ENCODE data around the gene PLSCR4. TPM values are rescaled to one million over a fixed set of nuclear protein-coding genes. Genes with fewer than 3 reads are reported as not detected.
A peak's percentile ranks its signal among the peaks of the same experiment; 100 is the strongest.

Gene PLSCR4
- total and polyA plus RNA-seq, 4 donors, result 10.8 to 95.2 (median 20.8) TPM

DNA sequence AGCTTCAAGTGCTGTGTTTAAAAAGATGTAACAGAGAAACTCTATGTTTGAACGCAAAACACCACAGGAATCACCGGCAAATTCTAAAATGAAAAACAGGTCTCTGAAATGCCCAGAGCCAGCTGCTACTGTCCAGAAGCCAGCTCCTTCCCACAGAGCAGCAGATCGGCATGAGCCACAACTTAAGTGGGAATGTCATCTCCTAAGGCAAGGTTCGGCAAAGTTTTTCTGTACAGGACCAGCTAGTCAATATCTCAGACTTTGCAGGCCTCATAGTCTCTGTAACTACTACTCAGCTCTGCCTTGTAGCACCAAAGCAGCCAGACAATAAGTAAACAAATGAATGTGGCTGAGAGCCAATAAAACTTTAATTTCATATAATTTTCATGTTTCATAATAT is 94.8 kb downstream of the PLSCR4 start:
- TF ChIP-seq, protein P1, sequence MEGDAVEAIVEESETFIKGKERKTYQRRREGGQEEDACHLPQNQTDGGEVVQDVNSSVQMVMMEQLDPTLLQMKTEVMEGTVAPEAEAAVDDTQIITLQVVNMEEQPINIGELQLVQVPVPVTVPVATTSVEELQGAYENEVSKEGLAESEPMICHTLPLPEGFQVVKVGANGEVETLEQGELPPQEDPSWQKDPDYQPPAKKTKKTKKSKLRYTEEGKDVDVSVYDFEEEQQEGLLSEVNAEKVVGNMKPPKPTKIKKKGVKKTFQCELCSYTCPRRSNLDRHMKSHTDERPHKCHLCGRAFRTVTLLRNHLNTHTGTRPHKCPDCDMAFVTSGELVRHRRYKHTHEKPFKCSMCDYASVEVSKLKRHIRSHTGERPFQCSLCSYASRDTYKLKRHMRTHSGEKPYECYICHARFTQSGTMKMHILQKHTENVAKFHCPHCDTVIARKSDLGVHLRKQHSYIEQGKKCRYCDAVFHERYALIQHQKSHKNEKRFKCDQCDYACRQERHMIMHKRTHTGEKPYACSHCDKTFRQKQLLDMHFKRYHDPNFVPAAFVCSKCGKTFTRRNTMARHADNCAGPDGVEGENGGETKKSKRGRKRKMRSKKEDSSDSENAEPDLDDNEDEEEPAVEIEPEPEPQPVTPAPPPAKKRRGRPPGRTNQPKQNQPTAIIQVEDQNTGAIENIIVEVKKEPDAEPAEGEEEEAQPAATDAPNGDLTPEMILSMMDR (IDR thresholded peaks at IDR 0.05; ENCODE audit: control extremely low read depth, extremely low read depth), result no peak
- no peak overlapping the region for H3K9ac ChIP-seq (ENCODE audit: insufficient read depth in 1 of 2, low read length in 2 of 2)
- H3K36me3 ChIP-seq (ENCODE audit: control insufficient read depth in 4 of 4, insufficient read depth in 4 of 4, low read length in 4 of 4), result peaks cover 0 to under 1% (median 0%) of the 10 kb centered on the region in 4 donors
- H3K27me3 ChIP-seq (ENCODE audit: control insufficient read depth in 3 of 3, insufficient read depth in 3 of 3, low read length in 2 of 3), result no peaks in the 10 kb centered on the region
- 56 to 80% methylated on average over 4 of the region's 4 CpGs for WGBS, 2 donors
- DNase-seq (peak in 1 of 3 donors; percentile 50), ATAC-seq (ENCODE audit: insufficient read depth, low FRiP score) (no peak)
- peaks cover 1 to 41% (median 14%) of the 10 kb centered on the region in 5 donors for H3K4me1 ChIP-seq (ENCODE audit: control insufficient read depth in 5 of 5, insufficient read depth in 5 of 5, low read length in 5 of 5)
- no peak overlapping the region for H3K4me3 ChIP-seq
- H3K27ac ChIP-seq (ENCODE audit: low read depth in 1 of 2, low read length in 1 of 2), result peak overlapping the region; percentile 75 to 82
- H3K9me3 ChIP-seq (ENCODE audit: control insufficient read depth in 4 of 4, insufficient read depth in 3 of 4, low read length in 3 of 4), result no peaks in the 10 kb centered on the region

DNA sequence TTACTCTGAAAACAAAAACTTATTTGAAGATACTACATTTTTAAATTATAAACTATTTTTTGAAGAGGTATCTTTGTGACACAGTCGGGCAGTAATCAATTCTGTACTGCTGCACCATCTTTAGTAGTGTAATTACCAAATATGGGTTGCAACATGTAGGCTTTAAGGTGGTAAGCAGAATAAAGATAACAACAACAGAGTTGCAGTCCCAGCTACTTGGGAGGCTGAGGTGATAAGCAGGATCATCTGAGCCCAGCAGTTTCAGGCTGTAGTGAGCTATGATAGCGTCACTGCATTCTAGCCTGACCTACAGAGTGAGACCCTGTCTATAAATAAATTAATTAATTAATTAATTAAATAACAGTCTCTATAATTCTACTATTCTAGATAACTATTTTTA is 95.9 kb downstream of the PLSCR4 start:
- Histone ChIP-seq H3K4me1 (ENCODE audit: control insufficient read depth in 5 of 5, insufficient read depth in 5 of 5, low read length in 5 of 5) (peaks cover 1 to 40% (median 14%) of the 10 kb centered on the region in 5 donors), H3K9me3 (ENCODE audit: control insufficient read depth in 4 of 4, insufficient read depth in 3 of 4, low read length in 3 of 4) (no peaks in the 10 kb centered on the region), H3K9ac (ENCODE audit: insufficient read depth in 1 of 2, low read length in 2 of 2) (no peak overlapping the region), H3K27me3 (ENCODE audit: control insufficient read depth in 3 of 3, insufficient read depth in 3 of 3, low read length in 2 of 3) (no peaks in the 10 kb centered on the region), H3K27ac (ENCODE audit: low read depth in 1 of 2, low read length in 1 of 2) (no peak overlapping the region), H3K36me3 (ENCODE audit: control insufficient read depth in 4 of 4, insufficient read depth in 4 of 4, low read length in 4 of 4) (peaks cover 0 to 2% (median 2%) of the 10 kb centered on the region in 4 donors), H3K4me3 (no peak overlapping the region)
- DNase-seq (no peak), ATAC-seq (ENCODE audit: insufficient read depth, low FRiP score) (no peak)
- TF ChIP-seq, protein P1 (IDR thresholded peaks at IDR 0.05; ENCODE audit: control extremely low read depth, extremely low read depth), result no peak
- 61 to 75% methylated on average over 2 of the region's 2 CpGs for WGBS, 2 donors

DNA sequence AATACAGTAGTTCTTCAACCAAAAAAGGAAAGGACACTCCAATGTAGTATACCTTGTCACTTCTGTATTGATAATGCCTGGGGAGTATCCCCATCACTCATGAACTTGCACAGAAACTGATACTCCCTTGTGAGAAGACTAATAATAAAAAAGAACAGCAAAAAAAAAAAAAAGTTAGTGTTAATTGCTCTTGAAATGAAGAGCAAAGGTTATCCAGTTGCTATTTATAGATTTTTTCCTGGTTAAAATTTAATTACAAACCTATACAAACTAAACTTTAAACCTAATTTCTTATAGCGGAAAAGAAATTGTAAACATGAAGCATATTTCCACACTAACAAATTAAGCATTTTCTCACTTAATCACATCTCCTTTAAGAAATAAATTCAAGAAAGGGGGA is 96.6 kb downstream of the PLSCR4 start:
- Histone ChIP-seq H3K27ac (ENCODE audit: low read depth in 1 of 2, low read length in 1 of 2) (no peak overlapping the region), H3K27me3 (ENCODE audit: control insufficient read depth in 3 of 3, insufficient read depth in 3 of 3, low read length in 2 of 3) (no peaks in the 10 kb centered on the region), H3K9me3 (ENCODE audit: control insufficient read depth in 4 of 4, insufficient read depth in 3 of 4, low read length in 3 of 4) (no peaks in the 10 kb centered on the region), H3K36me3 (ENCODE audit: control insufficient read depth in 4 of 4, insufficient read depth in 4 of 4, low read length in 4 of 4) (peaks cover 0 to 2% (median 2%) of the 10 kb centered on the region in 4 donors), H3K4me1 (ENCODE audit: control insufficient read depth in 5 of 5, insufficient read depth in 5 of 5, low read length in 5 of 5) (peaks cover 1 to 35% (median 14%) of the 10 kb centered on the region in 5 donors), H3K9ac (ENCODE audit: insufficient read depth in 1 of 2, low read length in 2 of 2) (no peak overlapping the region), H3K4me3 (no peak overlapping the region)
- DNase-seq (no peak), ATAC-seq (ENCODE audit: insufficient read depth, low FRiP score) (no peak)
- WGBS, 2 donors, result 88 to 100% methylated on average over 1 of the region's 1 CpG
- TF ChIP-seq, protein P1 (IDR thresholded peaks at IDR 0.05; ENCODE audit: control extremely low read depth, extremely low read depth), result no peak

DNA sequence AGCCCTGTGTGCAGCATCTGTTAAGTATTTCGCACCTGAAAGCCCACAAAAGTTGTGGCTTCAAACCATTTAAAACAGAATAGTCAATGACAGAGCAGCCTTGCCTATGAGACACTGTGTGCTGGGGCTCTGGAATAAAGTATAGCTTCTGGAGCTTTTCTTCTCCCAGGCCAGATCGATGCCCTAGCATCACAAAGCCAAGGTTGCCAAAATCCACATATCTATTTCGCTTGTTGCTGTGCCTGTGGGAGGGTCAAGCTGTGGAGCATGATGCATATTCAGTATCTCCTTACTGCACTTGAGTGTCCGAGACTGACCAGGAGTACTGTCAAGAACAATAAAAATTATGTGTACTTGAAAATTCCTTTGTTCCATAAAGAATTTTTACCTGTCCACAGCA is 97.5 kb downstream of the PLSCR4 start:
- Histone ChIP-seq H3K4me3 (no peak overlapping the region), H3K9me3 (ENCODE audit: control insufficient read depth in 4 of 4, insufficient read depth in 3 of 4, low read length in 3 of 4) (no peaks in the 10 kb centered on the region), H3K9ac (ENCODE audit: insufficient read depth in 1 of 2, low read length in 2 of 2) (no peak overlapping the region), H3K36me3 (ENCODE audit: control insufficient read depth in 4 of 4, insufficient read depth in 4 of 4, low read length in 4 of 4) (peaks cover 0 to 2% (median 2%) of the 10 kb centered on the region in 4 donors), H3K27me3 (ENCODE audit: control insufficient read depth in 3 of 3, insufficient read depth in 3 of 3, low read length in 2 of 3) (no peaks in the 10 kb centered on the region), H3K27ac (ENCODE audit: low read depth in 1 of 2, low read length in 1 of 2) (no peak overlapping the region), H3K4me1 (ENCODE audit: control insufficient read depth in 5 of 5, insufficient read depth in 5 of 5, low read length in 5 of 5) (peaks cover 1 to 33% (median 14%) of the 10 kb centered on the region in 5 donors)
- no peak for ATAC-seq (ENCODE audit: insufficient read depth, low FRiP score)
- TF ChIP-seq, protein P1 (IDR thresholded peaks at IDR 0.05; ENCODE audit: control extremely low read depth, extremely low read depth), result no peak
- WGBS, 2 donors, result 88 to 93% methylated on average over 4 of the region's 4 CpGs
- DNase-seq, result no peak

Measured in lung (tissue), 12 donors.